K562 (cell line): Measurements from ENCODE around the gene PGP. TPM values are rescaled to one million over a fixed set of nuclear protein-coding genes. Genes with fewer than 3 reads are reported as not detected.

Experiments used
- KDM5B ChIP-seq: fragments of 200-600 bp; sonication (generic); IDR thresholded peaks from 2 replicates; pipeline ENCODE4 v1.6.1; 2012; ENCODE audit warnings: low read depth, mild to moderate bottlenecking, moderate library complexity, low read length, control low read depth, inconsistent platforms; ENCODE audit not compliant: insufficient replicate concordance
- NFRKB ChIP-seq: fragments of 450-650 bp; IDR thresholded peaks from 2 replicates; pipeline ENCODE4 v1.6.1; 2016; ENCODE audit warnings: low read depth
- RCOR1 ChIP-seq, 2 experiments: IDR thresholded peaks; 2 replicates each; pipeline ENCODE4 v1.6.1; 2012; ENCODE audit warnings: low read depth in 2 of 2, low read length in 2 of 2, borderline replicate concordance in 1 of 2, improper control_type of control experiment in 1 of 2
- TARDBP ChIP-seq: fragments of 450-650 bp; IDR thresholded peaks from 2 replicates; pipeline ENCODE4 v1.6.1; 2016
- ZC3H8 ChIP-seq: fragments of 450-650 bp; IDR thresholded peaks from 2 replicates; pipeline ENCODE4 v1.6.1; 2017
- ZNF324 ChIP-seq: fragments of 250-450 bp; sonication (Bioruptor Pico); IDR thresholded peaks from 2 replicates; pipeline ENCODE4 v1.4.0; 2020; ENCODE audit warnings: mild to moderate bottlenecking
- polyA plus RNA-seq, 8 experiments: library from polyadenylated mRNA; depleted of rRNA in 4 of 8; stranded (reverse) in 5 of 8; unstranded in 3 of 8; fragments of >200 nt; fragmentation: Nextera tagmentation in 2 of 8; fragmentation: Illumina TruSeq in 1 of 8; extraction: Ambion mirVana in 2 of 8; extraction: Trizol in 1 of 8; gene quantifications; 2 replicates each; pipeline versions ENCODE4 v1.2.1 to v1.2.3, GENCODE V29; 2011 to 2014; ENCODE audit warnings: inconsistent platforms in 1 of 8, missing spikeins in 1 of 8
- total RNA-seq, 7 experiments: library from RNA; depleted of rRNA in 6 of 7; stranded (reverse); fragments of >200 nt in 6 of 7; fragmentation: Illumina TruSeq in 2 of 7; extraction: Trizol in 2 of 7; gene quantifications; 2 replicates each; pipeline versions ENCODE4 v1.2.1 to v1.2.3, GENCODE V29; 2011 to 2021; ENCODE audit warnings: low replicate concordance in 1 of 7
- TF ChIP-seq, protein P1 (sequence below): sonication (generic); formaldehyde crosslinking; IDR thresholded peaks from 2 replicates; pipeline ENCODE4 v1.8.1; 2023; ENCODE audit warnings: mild to moderate bottlenecking, missing genetic modification reagents
- TF ChIP-seq, protein P2 (sequence below): sonication (generic); formaldehyde crosslinking; IDR thresholded peaks from 2 replicates; pipeline ENCODE4 v1.4.0; 2020; ENCODE audit warnings: mild to moderate bottlenecking, missing genetic modification reagents

Gene PGP
- total and polyA plus RNA-seq, 9 of the 15 experiments (the other 6 are each of a cell fraction or from before 2014, with no cell fraction given): 1.1 to 57.6 (median 19.6) TPM

DNA sequence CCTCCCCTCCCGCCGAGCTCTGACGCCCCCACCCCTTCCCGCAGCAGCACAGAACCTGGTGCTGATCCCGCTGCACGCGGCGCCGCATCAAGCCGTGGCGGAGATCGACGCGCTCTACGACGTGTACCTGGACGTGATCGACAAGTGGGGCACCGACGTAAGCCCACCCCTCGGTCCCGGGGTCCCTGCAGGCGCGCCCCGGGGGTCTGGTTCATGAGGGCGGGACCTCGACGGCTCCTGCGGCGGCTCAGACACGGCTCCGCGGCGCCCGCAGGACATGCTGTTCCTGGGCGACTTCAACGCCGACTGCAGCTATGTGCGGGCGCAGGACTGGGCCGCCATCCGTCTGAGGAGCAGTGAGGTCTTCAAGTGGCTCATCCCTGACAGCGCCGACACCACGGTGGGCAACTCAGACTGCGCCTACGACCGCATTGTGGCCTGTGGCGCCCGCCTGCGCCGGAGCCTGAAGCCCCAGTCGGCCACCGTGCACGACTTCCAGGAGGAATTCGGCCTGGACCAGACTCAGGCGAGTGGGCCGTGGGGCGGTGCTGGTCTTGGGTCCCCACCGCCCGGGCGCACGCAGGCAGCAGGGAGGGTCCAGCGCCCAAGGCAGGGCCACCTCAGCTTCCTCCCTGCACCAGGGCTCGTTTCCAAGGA lies 23.0 kb upstream of the PGP start (continued):
- TF ChIP-seq, protein P1, sequence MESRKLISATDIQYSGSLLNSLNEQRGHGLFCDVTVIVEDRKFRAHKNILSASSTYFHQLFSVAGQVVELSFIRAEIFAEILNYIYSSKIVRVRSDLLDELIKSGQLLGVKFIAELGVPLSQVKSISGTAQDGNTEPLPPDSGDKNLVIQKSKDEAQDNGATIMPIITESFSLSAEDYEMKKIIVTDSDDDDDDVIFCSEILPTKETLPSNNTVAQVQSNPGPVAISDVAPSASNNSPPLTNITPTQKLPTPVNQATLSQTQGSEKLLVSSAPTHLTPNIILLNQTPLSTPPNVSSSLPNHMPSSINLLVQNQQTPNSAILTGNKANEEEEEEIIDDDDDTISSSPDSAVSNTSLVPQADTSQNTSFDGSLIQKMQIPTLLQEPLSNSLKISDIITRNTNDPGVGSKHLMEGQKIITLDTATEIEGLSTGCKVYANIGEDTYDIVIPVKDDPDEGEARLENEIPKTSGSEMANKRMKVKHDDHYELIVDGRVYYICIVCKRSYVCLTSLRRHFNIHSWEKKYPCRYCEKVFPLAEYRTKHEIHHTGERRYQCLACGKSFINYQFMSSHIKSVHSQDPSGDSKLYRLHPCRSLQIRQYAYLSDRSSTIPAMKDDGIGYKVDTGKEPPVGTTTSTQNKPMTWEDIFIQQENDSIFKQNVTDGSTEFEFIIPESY (CRISPR knock-in tag): peak; percentile 94
- TF ChIP-seq TARDBP (no peak), ZNF324 (CRISPR knock-in tag) (no peak), KDM5B (no peak), RCOR1 (IDR thresholded peaks at IDR 0.05; ENCODE audit: borderline replicate concordance in 1 of 2, low read depth in 2 of 2, low read length in 2 of 2) (no peak), NFRKB (no peak), ZC3H8 (no peak)
- TF ChIP-seq, protein P2, sequence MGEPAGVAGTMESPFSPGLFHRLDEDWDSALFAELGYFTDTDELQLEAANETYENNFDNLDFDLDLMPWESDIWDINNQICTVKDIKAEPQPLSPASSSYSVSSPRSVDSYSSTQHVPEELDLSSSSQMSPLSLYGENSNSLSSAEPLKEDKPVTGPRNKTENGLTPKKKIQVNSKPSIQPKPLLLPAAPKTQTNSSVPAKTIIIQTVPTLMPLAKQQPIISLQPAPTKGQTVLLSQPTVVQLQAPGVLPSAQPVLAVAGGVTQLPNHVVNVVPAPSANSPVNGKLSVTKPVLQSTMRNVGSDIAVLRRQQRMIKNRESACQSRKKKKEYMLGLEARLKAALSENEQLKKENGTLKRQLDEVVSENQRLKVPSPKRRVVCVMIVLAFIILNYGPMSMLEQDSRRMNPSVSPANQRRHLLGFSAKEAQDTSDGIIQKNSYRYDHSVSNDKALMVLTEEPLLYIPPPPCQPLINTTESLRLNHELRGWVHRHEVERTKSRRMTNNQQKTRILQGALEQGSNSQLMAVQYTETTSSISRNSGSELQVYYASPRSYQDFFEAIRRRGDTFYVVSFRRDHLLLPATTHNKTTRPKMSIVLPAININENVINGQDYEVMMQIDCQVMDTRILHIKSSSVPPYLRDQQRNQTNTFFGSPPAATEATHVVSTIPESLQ (CRISPR knock-in tag): no peak
